ENCODE measurements around the gene ATL1. TPM values are rescaled to one million over a fixed set of nuclear protein-coding genes. Genes with fewer than 3 reads are reported as not detected.

Gene ATL1
- total and polyA plus RNA-seq, 2 of the 8 experiments (the other 6 are each of a cell fraction or from before 2014, with no cell fraction given) = 4.0 to 5.9 TPM

DNA sequence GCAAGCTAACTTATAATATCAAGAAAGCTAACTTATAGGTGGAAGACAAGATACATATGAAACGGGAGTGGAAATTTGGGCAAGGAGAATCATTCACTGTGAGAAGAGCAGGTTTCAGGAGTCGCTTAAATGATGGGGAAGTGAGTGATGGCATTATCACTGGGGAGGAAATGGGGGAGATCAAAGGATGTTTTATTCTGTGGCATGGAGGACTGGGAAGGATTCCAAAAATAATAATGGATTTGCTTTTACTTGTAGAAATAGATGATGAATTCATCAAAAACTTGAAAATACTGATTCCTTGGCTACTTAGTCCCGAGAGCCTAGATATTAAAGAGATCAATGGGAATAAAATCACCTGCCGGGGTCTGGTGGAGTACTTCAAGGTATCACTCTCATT lies 60.4 kb downstream of the ATL1 start:
- Histone ChIP-seq H3K4me1 (replicated peaks in 1 of 4; ENCODE audit: control insufficient read depth in 3 of 4, insufficient read depth in 4 of 4, low read length in 3 of 4) (no peaks in the 10 kb centered on the region), H3K79me2 (ENCODE audit: control insufficient read depth in 1 of 2, insufficient read depth in 2 of 2, low read length in 2 of 2) (no peaks in the 10 kb centered on the region), H3K79me1 (ENCODE audit: low read depth, low read length) (no peaks in the 10 kb centered on the region), H3K36me3 (ENCODE audit: control insufficient read depth in 2 of 4, insufficient read depth in 4 of 4, low read length in 3 of 4) (no peaks in the 10 kb centered on the region), H2BK15ac (ENCODE audit: low read length) (no peak overlapping the region), H2BK120ac (replicated peaks; ENCODE audit: low read depth, low read length) (no peak overlapping the region), H3K9me3 (ENCODE audit: insufficient read depth in 2 of 2, low read depth in 1 of 2, low read length in 1 of 2) (no peaks in the 10 kb centered on the region), H4K91ac (replicated peaks; ENCODE audit: insufficient read length, low read length) (no peak overlapping the region), H3K27me3 (replicated peaks in 1 of 4; ENCODE audit: control insufficient read depth in 3 of 4, extremely low read depth in 1 of 4, insufficient read depth in 3 of 4, low read length in 3 of 4) (no peaks in the 10 kb centered on the region), H3K27ac (ENCODE audit: low read depth, low read length) (no peak overlapping the region), H3K14ac (ENCODE audit: insufficient read length) (no peak overlapping the region), H2BK5ac (ENCODE audit: low read depth, low read length) (no peak overlapping the region), H3K23me2 (ENCODE audit: low read depth, low read length) (no peaks in the 10 kb centered on the region), H2BK12ac (ENCODE audit: low read depth, low read length) (no peak overlapping the region), H3K23ac (ENCODE audit: insufficient read length) (no peak overlapping the region), H4K5ac (ENCODE audit: insufficient read length, low read depth, low read length) (no peak overlapping the region), H3K4me2 (ENCODE audit: insufficient read depth in 1 of 2, low read depth in 2 of 2, low read length in 2 of 2) (no peak overlapping the region), H2BK20ac (ENCODE audit: low read length) (no peak overlapping the region), H3K9ac (replicated peaks in 1 of 4; ENCODE audit: extremely low read depth in 1 of 4, low read depth in 3 of 4, low read length in 3 of 4) (no peak overlapping the region), H3K4me3 (ENCODE audit: extremely low read depth in 1 of 4, insufficient read depth in 2 of 4, low read depth in 3 of 4, low read length in 4 of 4) (no peak overlapping the region), H3K18ac (ENCODE audit: extremely low read depth, low read length) (no peak overlapping the region), H4K20me1 (replicated peaks in 1 of 2; ENCODE audit: control insufficient read depth in 1 of 2, insufficient read depth in 2 of 2, low read length in 2 of 2) (no peaks in the 10 kb centered on the region), H2AK5ac (ENCODE audit: low read depth, low read length) (no peak overlapping the region), H3K56ac (replicated peaks; ENCODE audit: insufficient read length, low read depth, low read length) (no peak overlapping the region), H4K8ac (ENCODE audit: extremely low read depth, insufficient read depth, low read length) (no peak overlapping the region), H3K4ac (replicated peaks; ENCODE audit: insufficient read length, low read depth, low read length) (no peak overlapping the region), H2AFZ (ENCODE audit: low read length) (no peak overlapping the region)
- DNase-seq (ENCODE audit: low read depth in 1 of 2, low spot score in 2 of 2) (no peak), FAIRE-seq (no peak)
- CTCF ChIA-PET (ENCODE audit: partially characterized antibody) = interaction anchor here (0.8 to 3.9 kb wide), 21 partner anchors 9 to 299 kb away, joined by 3 to 24 read pairs (median 5); no protein-coding TSS in a partner anchor
- POLR2A ChIA-PET (ENCODE audit: partially characterized antibody) = interaction anchor here (1.9 kb wide), 1 partner anchor 39 kb away, joined by 4 read pairs; no protein-coding TSS in a partner anchor
- WGBS, 2 experiments (ENCODE audit: extremely low coverage in 1 of 2, insufficient coverage in 1 of 2, insufficient read length in 1 of 2, insufficient replicate concordance in 2 of 2, low coverage in 1 of 2, low lambda C conversion rate in 2 of 2, missing lambda C conversion rate in 1 of 2) = 92% methylated on average over 4 of the region's 4 CpGs; no CpG with 5 or more reads in 1 of the 2 experiments
- TF ChIP-seq, protein P1, sequence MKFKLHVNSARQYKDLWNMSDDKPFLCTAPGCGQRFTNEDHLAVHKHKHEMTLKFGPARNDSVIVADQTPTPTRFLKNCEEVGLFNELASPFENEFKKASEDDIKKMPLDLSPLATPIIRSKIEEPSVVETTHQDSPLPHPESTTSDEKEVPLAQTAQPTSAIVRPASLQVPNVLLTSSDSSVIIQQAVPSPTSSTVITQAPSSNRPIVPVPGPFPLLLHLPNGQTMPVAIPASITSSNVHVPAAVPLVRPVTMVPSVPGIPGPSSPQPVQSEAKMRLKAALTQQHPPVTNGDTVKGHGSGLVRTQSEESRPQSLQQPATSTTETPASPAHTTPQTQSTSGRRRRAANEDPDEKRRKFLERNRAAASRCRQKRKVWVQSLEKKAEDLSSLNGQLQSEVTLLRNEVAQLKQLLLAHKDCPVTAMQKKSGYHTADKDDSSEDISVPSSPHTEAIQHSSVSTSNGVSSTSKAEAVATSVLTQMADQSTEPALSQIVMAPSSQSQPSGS (IDR thresholded peaks at IDR 0.05; ENCODE audit: low read length) = no peak
- no peak for TF ChIP-seq HDAC6 (IDR thresholded peaks at IDR 0.05; ENCODE audit: low read depth, low read length)
- TF ChIP-seq RBBP5 (IDR thresholded peaks at IDR 0.05; ENCODE audit: borderline replicate concordance, low read depth, low read length) = no peak
- no peak for TF ChIP-seq RFX5 (IDR thresholded peaks at IDR 0.05; ENCODE audit: borderline replicate concordance, low read depth, low read length)
- no peak for TF ChIP-seq CTBP2 (IDR thresholded peaks at IDR 0.05; ENCODE audit: borderline replicate concordance, insufficient read depth, insufficient read length, low read length)
- TF ChIP-seq POLR2A (IDR thresholded peaks at IDR 0.05; ENCODE audit: control extremely low read depth in 1 of 2, low read depth in 2 of 2, low read length in 2 of 2) = no peak
- TF ChIP-seq TBP (IDR thresholded peaks at IDR 0.05; ENCODE audit: low read depth, low read length) = no peak
- no peak for TF ChIP-seq SIN3A (conservative IDR thresholded peaks at IDR 0.05 in 1 of 2, IDR thresholded peaks at IDR 0.05 in 1 of 2; ENCODE audit: low read depth in 1 of 2, low read length in 2 of 2)
- TF ChIP-seq, protein P2, sequence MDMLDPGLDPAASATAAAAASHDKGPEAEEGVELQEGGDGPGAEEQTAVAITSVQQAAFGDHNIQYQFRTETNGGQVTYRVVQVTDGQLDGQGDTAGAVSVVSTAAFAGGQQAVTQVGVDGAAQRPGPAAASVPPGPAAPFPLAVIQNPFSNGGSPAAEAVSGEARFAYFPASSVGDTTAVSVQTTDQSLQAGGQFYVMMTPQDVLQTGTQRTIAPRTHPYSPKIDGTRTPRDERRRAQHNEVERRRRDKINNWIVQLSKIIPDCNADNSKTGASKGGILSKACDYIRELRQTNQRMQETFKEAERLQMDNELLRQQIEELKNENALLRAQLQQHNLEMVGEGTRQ (IDR thresholded peaks at IDR 0.05; ENCODE audit: low read length) = no peak
- no peak for TF ChIP-seq YY1 (IDR thresholded peaks at IDR 0.05; ENCODE audit: low read depth, low read length)

Data from H1 (cell line).